ENCODE data around the gene TTC28. TPM values are rescaled to one million over a fixed set of nuclear protein-coding genes. Genes with fewer than 3 reads are reported as not detected.

The TTC28 gene
- total RNA-seq, 1 experiment from 2014 or later, result 11.2 TPM

DNA sequence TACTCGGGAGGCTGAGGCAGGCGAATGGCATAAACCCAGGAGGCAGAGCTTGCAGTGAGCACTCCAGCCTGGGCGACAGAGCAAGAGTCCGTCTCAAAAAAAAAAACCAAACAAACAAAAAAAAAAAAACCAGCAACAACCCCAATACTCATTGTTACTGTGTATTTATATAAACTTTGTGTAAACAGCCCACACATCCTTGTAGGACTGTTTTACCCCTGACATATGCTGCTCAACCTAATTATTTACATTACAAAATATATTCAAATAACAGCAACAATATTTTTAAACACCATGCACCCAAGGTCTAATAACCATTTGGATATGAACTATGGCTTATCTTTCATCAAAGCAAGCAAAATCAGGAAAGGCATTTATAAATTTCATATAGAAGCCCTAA, 284.1 kb downstream of the TTC28 start:
- Histone ChIP-seq H3K4me3 (ENCODE audit: low read length) (no peak overlapping the region), H3K79me2 (ENCODE audit: low read length) (no peaks in the 10 kb centered on the region), H3K4me1 (ENCODE audit: low read length) (no peaks in the 10 kb centered on the region), H3K9ac (ENCODE audit: low read length) (no peak overlapping the region), H3K9me3 (ENCODE audit: low read length) (no peaks in the 10 kb centered on the region), H3K4me2 (ENCODE audit: low read depth, low read length, poor library complexity, severe bottlenecking) (no peak overlapping the region), H3K9me2 (replicated peaks; ENCODE audit: insufficient read depth, low read length) (no peaks in the 10 kb centered on the region), H4K20me1 (ENCODE audit: insufficient read depth, low read depth, low read length) (peaks cover 34% of the 10 kb centered on the region), H3K36me3 (ENCODE audit: insufficient read depth, low read length) (no peaks in the 10 kb centered on the region), H3K27me3 (ENCODE audit: low read length) (peaks cover 2% of the 10 kb centered on the region; the same call in 1 of the 2 replicates), H2AFZ (ENCODE audit: low read length) (no peak overlapping the region), H3K27ac (ENCODE audit: low read length) (no peak overlapping the region)
- no peak for DNase-seq

GRCh38 chr22:28394513-28395110, 285.0 kb downstream of the TTC28 start:
- no peaks in the 10 kb centered on the region for H3K9me2 ChIP-seq (replicated peaks; ENCODE audit: insufficient read depth, low read length)
- no peak overlapping the region for H2AFZ ChIP-seq (ENCODE audit: low read length)
- no peak overlapping the region for H3K9ac ChIP-seq (ENCODE audit: low read length)
- H3K27ac ChIP-seq (ENCODE audit: low read length), result no peak overlapping the region
- DNase-seq, result no peak
- H3K79me2 ChIP-seq (ENCODE audit: low read length), result no peaks in the 10 kb centered on the region
- no peaks in the 10 kb centered on the region for H3K36me3 ChIP-seq (ENCODE audit: insufficient read depth, low read length)
- H3K4me1 ChIP-seq (ENCODE audit: low read length), result no peaks in the 10 kb centered on the region
- no peak overlapping the region for H3K4me3 ChIP-seq (ENCODE audit: low read length)
- peaks cover 32% of the 10 kb centered on the region for H4K20me1 ChIP-seq (ENCODE audit: insufficient read depth, low read depth, low read length)
- peaks cover 2% of the 10 kb centered on the region; the same call in 1 of the 2 replicates for H3K27me3 ChIP-seq (ENCODE audit: low read length)
- no peaks in the 10 kb centered on the region for H3K9me3 ChIP-seq (ENCODE audit: low read length)
- H3K4me2 ChIP-seq (ENCODE audit: low read depth, low read length, poor library complexity, severe bottlenecking), result no peak overlapping the region

DNA sequence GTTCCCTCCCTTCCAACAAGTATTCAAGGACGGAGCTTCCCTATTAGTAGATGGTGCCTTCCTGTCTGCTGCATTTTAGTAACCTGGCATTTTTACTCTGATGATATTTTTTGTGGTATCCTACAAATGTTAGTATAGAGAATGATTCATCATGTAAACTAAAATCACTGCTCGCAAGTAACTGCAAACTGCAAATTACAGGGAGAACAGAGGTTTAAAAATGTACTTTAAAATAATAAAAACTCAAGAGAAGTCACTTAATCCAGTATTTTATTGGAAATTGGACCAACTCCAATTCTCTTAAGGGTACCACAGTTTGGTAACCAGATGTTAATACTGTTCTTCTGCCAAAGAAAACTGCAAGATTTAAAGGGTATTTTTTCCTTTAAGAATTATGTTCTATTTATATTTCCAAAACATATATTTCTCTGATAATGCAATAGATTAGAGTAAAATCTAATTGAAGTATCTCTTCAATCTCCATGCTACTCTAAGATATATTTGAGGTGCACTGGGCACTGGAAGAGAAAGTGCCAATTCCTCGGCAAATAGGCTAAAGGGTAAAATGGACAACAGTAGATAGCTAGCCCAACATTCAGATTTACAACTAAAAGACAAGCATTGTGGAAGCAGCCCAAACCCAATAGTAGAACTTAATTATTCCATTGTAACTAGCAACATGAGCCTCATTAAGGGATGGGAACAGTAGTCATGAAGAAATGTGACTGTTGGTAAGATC, 298.0 kb downstream of the TTC28 start:
- no peak overlapping the region for H2AFZ ChIP-seq (ENCODE audit: low read length)
- H3K9me2 ChIP-seq (replicated peaks; ENCODE audit: insufficient read depth, low read length), result no peaks in the 10 kb centered on the region
- H3K36me3 ChIP-seq (ENCODE audit: insufficient read depth, low read length), result no peaks in the 10 kb centered on the region
- H3K4me2 ChIP-seq (ENCODE audit: low read depth, low read length, poor library complexity, severe bottlenecking), result no peak overlapping the region
- H3K9me3 ChIP-seq (ENCODE audit: low read length), result no peaks in the 10 kb centered on the region
- DNase-seq, result no peak
- H3K79me2 ChIP-seq (ENCODE audit: low read length), result no peaks in the 10 kb centered on the region
- no peaks in the 10 kb centered on the region for H3K27me3 ChIP-seq (ENCODE audit: low read length)
- no peak overlapping the region for H3K9ac ChIP-seq (ENCODE audit: low read length)
- H3K27ac ChIP-seq (ENCODE audit: low read length), result no peak overlapping the region
- H3K4me1 ChIP-seq (ENCODE audit: low read length), result no peaks in the 10 kb centered on the region
- H3K4me3 ChIP-seq (ENCODE audit: low read length), result no peak overlapping the region
- 0 out of 2 replicates have a peak, but pooled peaks cover 3% of the 10 kb centered on the region for H4K20me1 ChIP-seq (ENCODE audit: insufficient read depth, low read depth, low read length)

- H3K4me3 ChIP-seq (ENCODE audit: low read length), result no peak overlapping the region
- H3K4me1 ChIP-seq (ENCODE audit: low read length), result no peaks in the 10 kb centered on the region
- H3K9ac ChIP-seq (ENCODE audit: low read length), result no peak overlapping the region
- H2AFZ ChIP-seq (ENCODE audit: low read length), result no peak overlapping the region
- no peaks in the 10 kb centered on the region for H3K9me3 ChIP-seq (ENCODE audit: low read length)
- no peaks in the 10 kb centered on the region for H3K36me3 ChIP-seq (ENCODE audit: insufficient read depth, low read length)
- DNase-seq, result no peak
- H3K79me2 ChIP-seq (ENCODE audit: low read length), result no peaks in the 10 kb centered on the region
- H3K27me3 ChIP-seq (ENCODE audit: low read length), result no peaks in the 10 kb centered on the region
- H3K9me2 ChIP-seq (replicated peaks; ENCODE audit: insufficient read depth, low read length), result no peaks in the 10 kb centered on the region
- 0 out of 2 replicates have a peak, but pooled peaks cover 3% of the 10 kb centered on the region for H4K20me1 ChIP-seq (ENCODE audit: insufficient read depth, low read depth, low read length)
- no peak overlapping the region for H3K4me2 ChIP-seq (ENCODE audit: low read depth, low read length, poor library complexity, severe bottlenecking)
- no peak overlapping the region for H3K27ac ChIP-seq (ENCODE audit: low read length)
These were observed 299.7 kb downstream of the TTC28 start for GRCh38 chr22:28379951-28380350.

DNA sequence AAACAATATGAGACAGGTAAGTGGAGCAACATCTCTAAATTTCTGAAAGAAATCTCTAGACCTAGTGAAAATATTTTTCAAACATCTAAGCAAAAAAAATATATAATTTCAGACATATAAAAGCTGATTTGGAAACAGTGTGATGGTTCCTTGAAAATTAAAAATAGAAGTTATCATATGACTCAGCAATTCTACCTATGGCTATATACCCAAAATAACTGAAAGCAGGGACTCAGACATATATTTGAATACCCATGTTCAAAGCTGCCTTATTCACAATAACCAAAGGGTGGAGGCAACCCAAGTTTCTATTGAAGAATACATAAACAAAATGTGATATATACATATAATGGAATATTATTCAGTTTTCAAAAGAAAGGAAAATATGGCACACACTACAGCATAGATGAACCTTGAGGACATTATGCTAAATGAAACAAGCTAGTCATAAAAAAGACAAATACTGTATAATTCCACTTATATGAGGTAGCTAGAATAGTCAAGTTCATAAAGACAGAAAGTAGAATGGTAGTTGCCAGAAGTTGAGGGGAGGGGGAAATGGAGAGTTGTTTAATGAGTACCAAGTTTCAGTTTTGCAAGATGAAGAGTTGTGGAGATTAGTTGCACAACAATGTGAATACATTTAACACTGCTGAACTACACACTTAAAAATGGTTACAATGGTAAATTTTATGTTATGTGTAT, 300.4 kb downstream of the TTC28 start:
- H3K79me2 ChIP-seq (ENCODE audit: low read length), result no peaks in the 10 kb centered on the region
- no peak for DNase-seq

GRCh38 chr22:28375761-28376534, 303.7 kb downstream of the TTC28 start:
- Histone ChIP-seq H2AFZ (ENCODE audit: low read length) (no peak overlapping the region), H4K20me1 (ENCODE audit: insufficient read depth, low read depth, low read length) (0 out of 2 replicates have a peak, but pooled peaks cover 6% of the 10 kb centered on the region), H3K9me2 (replicated peaks; ENCODE audit: insufficient read depth, low read length) (no peaks in the 10 kb centered on the region), H3K4me1 (ENCODE audit: low read length) (no peaks in the 10 kb centered on the region), H3K4me2 (ENCODE audit: low read depth, low read length, poor library complexity, severe bottlenecking) (no peak overlapping the region), H3K9ac (ENCODE audit: low read length) (no peak overlapping the region), H3K36me3 (ENCODE audit: insufficient read depth, low read length) (no peaks in the 10 kb centered on the region), H3K27ac (ENCODE audit: low read length) (no peak overlapping the region), H3K9me3 (ENCODE audit: low read length) (no peaks in the 10 kb centered on the region), H3K4me3 (ENCODE audit: low read length) (no peak overlapping the region), H3K27me3 (ENCODE audit: low read length) (no peaks in the 10 kb centered on the region), H3K79me2 (ENCODE audit: low read length) (no peaks in the 10 kb centered on the region)
- no peak for DNase-seq

More for the DNA sequence above, 300.4 kb downstream of the TTC28 start:
- no peaks in the 10 kb centered on the region for H3K36me3 ChIP-seq (ENCODE audit: insufficient read depth, low read length)
- H3K4me3 ChIP-seq (ENCODE audit: low read length), result no peak overlapping the region
- no peaks in the 10 kb centered on the region for H3K9me3 ChIP-seq (ENCODE audit: low read length)
- H3K4me2 ChIP-seq (ENCODE audit: low read depth, low read length, poor library complexity, severe bottlenecking), result no peak overlapping the region
- H2AFZ ChIP-seq (ENCODE audit: low read length), result no peak overlapping the region
- H3K27ac ChIP-seq (ENCODE audit: low read length), result no peak overlapping the region
- H4K20me1 ChIP-seq (ENCODE audit: insufficient read depth, low read depth, low read length), result 0 out of 2 replicates have a peak, but pooled peaks cover 3% of the 10 kb centered on the region
- no peaks in the 10 kb centered on the region for H3K4me1 ChIP-seq (ENCODE audit: low read length)
- H3K9ac ChIP-seq (ENCODE audit: low read length), result no peak overlapping the region
- H3K9me2 ChIP-seq (replicated peaks; ENCODE audit: insufficient read depth, low read length), result no peaks in the 10 kb centered on the region
- H3K27me3 ChIP-seq (ENCODE audit: low read length), result no peaks in the 10 kb centered on the region

DNA sequence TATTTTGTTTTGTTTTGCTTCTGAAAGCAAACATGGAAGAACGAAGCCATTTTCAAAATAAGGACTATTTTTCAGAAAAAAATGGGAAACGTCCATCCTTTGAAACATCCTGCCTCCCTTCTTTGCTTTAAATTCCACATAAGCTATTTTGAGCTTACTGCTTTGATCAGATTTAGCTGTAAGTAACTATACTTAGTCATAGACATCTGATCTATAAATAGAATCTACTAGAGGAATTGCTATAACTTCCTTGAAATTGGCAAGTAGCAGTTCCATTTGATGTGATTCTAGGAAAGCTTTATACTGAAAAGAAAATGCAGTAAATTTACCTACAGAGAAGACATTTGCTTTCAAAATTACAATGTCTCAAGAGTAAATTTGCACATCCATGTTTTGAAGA, 305.8 kb downstream of the TTC28 start:
- Histone ChIP-seq H3K4me2 (ENCODE audit: low read depth, low read length, poor library complexity, severe bottlenecking) (no peak overlapping the region), H3K4me1 (ENCODE audit: low read length) (no peaks in the 10 kb centered on the region), H3K27ac (ENCODE audit: low read length) (no peak overlapping the region), H3K79me2 (ENCODE audit: low read length) (no peaks in the 10 kb centered on the region), H2AFZ (ENCODE audit: low read length) (no peak overlapping the region), H3K9me3 (ENCODE audit: low read length) (no peaks in the 10 kb centered on the region), H3K36me3 (ENCODE audit: insufficient read depth, low read length) (no peaks in the 10 kb centered on the region), H4K20me1 (ENCODE audit: insufficient read depth, low read depth, low read length) (0 out of 2 replicates have a peak, but pooled peaks cover 6% of the 10 kb centered on the region), H3K27me3 (ENCODE audit: low read length) (no peaks in the 10 kb centered on the region), H3K9ac (ENCODE audit: low read length) (no peak overlapping the region), H3K9me2 (replicated peaks; ENCODE audit: insufficient read depth, low read length) (no peaks in the 10 kb centered on the region), H3K4me3 (ENCODE audit: low read length) (no peak overlapping the region)
- no peak for DNase-seq
